Neural cell (in vitro differentiated cells): ENCODE results near the gene GNG2. TPM values are rescaled to one million over a fixed set of nuclear protein-coding genes. Genes with fewer than 3 reads are reported as not detected.

ENCODE experiments used
- H2AFZ ChIP-seq: fragments of 200-600, 300-800 bp; sonication (generic), shearing (Covaris generic); 2 replicates; pipeline ENCODE4 v1.6.0; 2014; ENCODE audit warnings: low read depth, mild to moderate bottlenecking, antibody characterized with exemption, low read length, moderate library complexity
- H3F3A ChIP-seq: fragments of 200-600 bp; shearing (Covaris generic); 2 replicates; pipeline ENCODE4 v1.6.1; 2016; ENCODE audit warnings: mild to moderate bottlenecking, moderate library complexity, mixed read lengths, antibody characterized with exemption, low read length; ENCODE audit not compliant: insufficient read depth, poor library complexity, severe bottlenecking
- H3K27ac ChIP-seq: fragments of 200-600, 300-800 bp; sonication (generic), shearing (Covaris generic); 2 replicates; pipeline ENCODE4 v1.5.1; 2014; ENCODE audit warnings: mild to moderate bottlenecking, low read length, moderate library complexity
- H3K27me3 ChIP-seq: fragments of 300-800, 200-600 bp; sonication (generic), shearing (Covaris generic); 2 replicates; pipeline ENCODE4 v1.6.0; 2014; ENCODE audit warnings: mild to moderate bottlenecking, low read depth, low read length, moderate library complexity; ENCODE audit not compliant: insufficient read depth
- H3K36me3 ChIP-seq: fragments of 300-800, 200-600 bp; sonication (generic), shearing (Covaris generic); 2 replicates; pipeline ENCODE4 v1.5.1; 2014; ENCODE audit warnings: mild to moderate bottlenecking, antibody characterized with exemption, low read length, moderate library complexity; ENCODE audit not compliant: insufficient read depth
- H3K4me2 ChIP-seq: fragments of 300-800, 200-600 bp; sonication (generic), shearing (Covaris generic); 2 replicates; pipeline ENCODE4 v1.6.0; 2014; ENCODE audit warnings: mild to moderate bottlenecking, low read length
- H3K4me3 ChIP-seq: fragments of 300-800, 200-600 bp; sonication (generic), shearing (Covaris generic); 2 replicates; pipeline ENCODE4 v1.5.1; 2014; ENCODE audit warnings: mild to moderate bottlenecking, low read length, moderate library complexity
- H3K79me2 ChIP-seq: fragments of 200-600 bp; shearing (Covaris generic); replicated peaks from 2 replicates; pipeline ENCODE4 v1.6.0; 2014; ENCODE audit warnings: mild to moderate bottlenecking, low read length, moderate library complexity; ENCODE audit not compliant: insufficient read depth
- H3K9ac ChIP-seq: fragments of 300-800, 200-600 bp; sonication (generic), shearing (Covaris generic); 2 replicates; pipeline ENCODE4 v1.6.1; 2016; ENCODE audit warnings: mild to moderate bottlenecking, low read length, mixed read lengths
- H3K9me2 ChIP-seq: fragments of 200-600 bp; shearing (Covaris generic); 2 replicates; pipeline ENCODE4 v1.6.1; 2016; ENCODE audit warnings: mild to moderate bottlenecking, low read length, mixed read lengths; ENCODE audit not compliant: insufficient read depth
- H3K9me3 ChIP-seq: fragments of 200-600, 300-800 bp; sonication (generic), shearing (Covaris generic); 2 replicates; pipeline ENCODE4 v1.6.1; 2016; ENCODE audit warnings: mild to moderate bottlenecking, mixed run types, low read length, moderate library complexity, mixed read lengths
- H4K20me1 ChIP-seq: fragments of 200-600 bp; shearing (Covaris generic); 2 replicates; pipeline ENCODE4 v1.6.1; 2016; ENCODE audit warnings: mild to moderate bottlenecking, mixed run types; ENCODE audit not compliant: insufficient read depth
- CTCF ChIP-seq: fragments of 450-650 bp; IDR thresholded peaks from 2 replicates; pipeline ENCODE4 v1.5.1; 2014; ENCODE audit warnings: antibody characterized with exemption, mild to moderate bottlenecking, moderate library complexity; ENCODE audit not compliant: poor library complexity, severe bottlenecking
- EP300 ChIP-seq: fragments of 450-650 bp; conservative IDR thresholded peaks from 2 replicates; pipeline ENCODE4 v1.6.1; 2014; ENCODE audit warnings: antibody characterized with exemption, mild to moderate bottlenecking, moderate library complexity; ENCODE audit not compliant: poor library complexity, severe bottlenecking
- EZH2 ChIP-seq: fragments of 200-600, 300-800 bp; shearing (Covaris generic), sonication (generic); IDR thresholded peaks from 2 replicates; pipeline ENCODE4 v1.6.1; 2014; ENCODE audit warnings: antibody characterized with exemption, low read length, borderline replicate concordance, mild to moderate bottlenecking; ENCODE audit not compliant: insufficient read depth, poor library complexity, severe bottlenecking
- MXI1 ChIP-seq: fragments of 450-650 bp; conservative IDR thresholded peaks from 2 replicates; pipeline ENCODE4 v1.6.1; 2014; ENCODE audit warnings: antibody characterized with exemption, mild to moderate bottlenecking; ENCODE audit not compliant: poor library complexity, severe bottlenecking
- POLR2AphosphoS5 ChIP-seq: IDR thresholded peaks from 2 replicates; pipeline ENCODE4 v1.6.1; 2012
- RAD21 ChIP-seq: fragments of 450-650 bp; conservative IDR thresholded peaks from 2 replicates; pipeline ENCODE4 v1.6.1; 2014; ENCODE audit warnings: antibody characterized with exemption, mild to moderate bottlenecking, moderate library complexity
- REST ChIP-seq: IDR thresholded peaks from 2 replicates; pipeline ENCODE4 v1.6.1; 2012; ENCODE audit warnings: borderline replicate concordance
- SMC3 ChIP-seq: fragments of 450-650 bp; conservative IDR thresholded peaks from 2 replicates; pipeline ENCODE4 v1.6.1; 2014; ENCODE audit warnings: antibody characterized with exemption, mild to moderate bottlenecking, moderate library complexity; ENCODE audit not compliant: poor library complexity
- TAF1 ChIP-seq: IDR thresholded peaks from 2 replicates; pipeline ENCODE4 v1.6.1; 2012; ENCODE audit warnings: low read depth
- polyA plus RNA-seq: library from polyadenylated mRNA; depleted of rRNA; stranded (reverse); fragments of >200 nt; gene quantifications from 2 replicates; pipeline ENCODE4 v1.2.3, GENCODE V29; 2014

The GNG2 gene
- polyA plus RNA-seq, 1 donor from 2014 or later: 515 TPM

GRCh38 chr14:51822499-51822898, 37.9 kb upstream of the GNG2 start:
- Histone ChIP-seq H3K4me2 (no peak overlapping the region), H3K4me3 (no peak overlapping the region), H3F3A (no peaks in the 10 kb centered on the region), H3K27me3 (no peaks in the 10 kb centered on the region), H3K36me3 (no peaks in the 10 kb centered on the region), H3K79me2 (no peaks in the 10 kb centered on the region), H3K27ac (no peak overlapping the region), H3K9ac (no peak overlapping the region), H3K9me3 (no peaks in the 10 kb centered on the region), H4K20me1 (no peaks in the 10 kb centered on the region), H3K9me2 (no peaks in the 10 kb centered on the region), H2AFZ (no peak overlapping the region)
- no peak for TF ChIP-seq SMC3
- TF ChIP-seq MXI1: no peak
- TF ChIP-seq RAD21: no peak
- no peak for TF ChIP-seq EZH2
- no peak for TF ChIP-seq TAF1

GRCh38 chr14:51823706-51824105, 36.7 kb upstream of the GNG2 start:
- H3K36me3 ChIP-seq: no peaks in the 10 kb centered on the region
- H3K79me2 ChIP-seq: no peaks in the 10 kb centered on the region
- no peaks in the 10 kb centered on the region for H3K27me3 ChIP-seq
- no peaks in the 10 kb centered on the region for H4K20me1 ChIP-seq
- H3K4me3 ChIP-seq: no peak overlapping the region
- no peak overlapping the region for H3K9ac ChIP-seq
- H3F3A ChIP-seq: no peaks in the 10 kb centered on the region
- H3K9me2 ChIP-seq: no peaks in the 10 kb centered on the region
- no peak for TF ChIP-seq SMC3
- no peak for TF ChIP-seq POLR2AphosphoS5
- TF ChIP-seq CTCF: no peak
- TF ChIP-seq RAD21: no peak
- no peak for TF ChIP-seq TAF1
- no peak for TF ChIP-seq REST
- TF ChIP-seq MXI1: no peak
- no peak overlapping the region for H2AFZ ChIP-seq
- H3K27ac ChIP-seq: no peak overlapping the region
- no peaks in the 10 kb centered on the region for H3K9me3 ChIP-seq
- H3K4me2 ChIP-seq: no peak overlapping the region

- TF ChIP-seq POLR2AphosphoS5 (no peak), MXI1 (no peak), EP300 (no peak), TAF1 (no peak)
- H3K4me3 ChIP-seq: no peak overlapping the region
- H2AFZ ChIP-seq: no peak overlapping the region
- no peaks in the 10 kb centered on the region for H4K20me1 ChIP-seq
- no peak overlapping the region for H3K9ac ChIP-seq
- H3K27me3 ChIP-seq: no peaks in the 10 kb centered on the region
- no peaks in the 10 kb centered on the region for H3K36me3 ChIP-seq
- no peaks in the 10 kb centered on the region for H3K79me2 ChIP-seq
- H3K9me2 ChIP-seq: no peaks in the 10 kb centered on the region
- no peak overlapping the region for H3K4me2 ChIP-seq
- H3F3A ChIP-seq: no peaks in the 10 kb centered on the region
- H3K27ac ChIP-seq: no peak overlapping the region
- no peaks in the 10 kb centered on the region for H3K9me3 ChIP-seq
Observed at GRCh38 chr14:51824191-51824590, 36.2 kb upstream of the GNG2 start.
